Transverse colon (tissue), 4 donors: ENCODE measurements around the gene FTL. TPM values are rescaled to one million over a fixed set of nuclear protein-coding genes. Genes with fewer than 3 reads are reported as not detected.
A peak's percentile ranks its signal among the peaks of the same experiment; 100 is the strongest.
"Not testable (repeated sequence)": the region's sequence is repeated elsewhere in the genome, so short reads cannot be mapped to it uniquely, and the experiment has no call there.

Experiments used
- DNase-seq: peaks from one replicate; pipeline ENCODE4 v3.0.0-alpha.2; 2019
- H3K27ac ChIP-seq, 4 donors: fragments of 200-600 bp; sonication (generic); 2 replicates each; pipeline ENCODE4 v1.5.1; 2016 to 2018; ENCODE audit warnings: inconsistent platforms in 4 of 4
- H3K27me3 ChIP-seq: fragments of 200-600 bp; sonication (generic); 2 replicates; pipeline ENCODE4 v1.5.1; 2017; ENCODE audit warnings: inconsistent platforms
- H3K36me3 ChIP-seq, 4 donors: fragments of 200-600 bp; sonication (generic); 2 replicates each; pipeline ENCODE4 v1.5.1; 2017 to 2019; ENCODE audit warnings: inconsistent platforms in 4 of 4
- H3K4me1 ChIP-seq, 4 donors: fragments of 200-600 bp; sonication (generic); 2 replicates each; pipeline ENCODE4 v1.5.1; 2017 to 2020; ENCODE audit warnings: inconsistent platforms in 4 of 4
- H3K4me3 ChIP-seq, 4 donors: fragments of 200-600 bp; sonication (generic); 1 replicate in 1 of 4; 2 replicates in 3 of 4; pipeline versions ENCODE4 v1.5.1 to v1.6.1; 2017 to 2019; ENCODE audit warnings: inconsistent platforms in 4 of 4
- H3K9me3 ChIP-seq, 2 donors: fragments of 200-600 bp; sonication (generic); 2 replicates each; pipeline ENCODE4 v1.5.1; 2017 to 2019; ENCODE audit warnings: inconsistent platforms in 2 of 2
- CTCF ChIP-seq, 5 experiments: fragments of 200-600 bp in 3 of 5; fragments of 450-650 bp in 2 of 5; sonication (generic) in 3 of 5; IDR thresholded peaks; 1 replicate in 2 of 5; 2 replicates in 3 of 5; pipeline ENCODE4 v1.5.1; 2016 to 2017; ENCODE audit warnings: antibody characterized with exemption in 5 of 5, inconsistent platforms in 3 of 5, mild to moderate bottlenecking in 2 of 5, moderate library complexity in 1 of 5
- EP300 ChIP-seq: sonication (generic); formaldehyde crosslinking; IDR thresholded peaks from one replicate; pipeline ENCODE4 v1.6.1; 2017; ENCODE audit warnings: antibody characterized with exemption, low read depth
- POLR2A ChIP-seq: fragments of 450-650 bp; IDR thresholded peaks from one replicate; pipeline ENCODE4 v1.6.1; 2016; ENCODE audit warnings: antibody characterized with exemption, mild to moderate bottlenecking, moderate library complexity
- POLR2AphosphoS5 ChIP-seq, 3 donors: sonication (generic); formaldehyde crosslinking; IDR thresholded peaks; one replicate each; pipeline ENCODE4 v1.6.1; 2016; ENCODE audit warnings: antibody characterized with exemption in 3 of 3
- WGBS, 2 donors: methylation state at CpG; one replicate each; pipeline ENCODE4 v1.1.5; 2018; ENCODE audit warnings: low coverage in 1 of 2; 5-methylcytosine and 5-hydroxymethylcytosine counted together
- in situ Hi-C, 4 donors: fragments of 200-750 bp; cut with MboI; loops; one replicate each; pipeline versions ENCODE4 v1.15.0 to v1.15.1; 2017; ENCODE audit warnings: low sequenced_read_pairs in 3 of 4, low pct_ligation_motif_present in 1 of 4, low pct_unique_long_range_greater_than_20kb in 1 of 4
- intact Hi-C: fragments of 100-400 bp; cut with DNase I; formaldehyde crosslinking; loops from one replicate; pipeline ENCODE4 v1.15.1; 2023; ENCODE audit warnings: low total_unique reads
- total RNA-seq, 4 donors: library from RNA; depleted of rRNA; stranded (reverse); fragments of >200 nt; gene quantifications; one replicate each; pipeline ENCODE4 v1.1.0, GENCODE V29; 2016

Gene FTL
- total RNA-seq, 4 donors from 2014 or later, result 3,057 to 3,935 (median 3,837) TPM

- H3K4me3 ChIP-seq, result no peak overlapping the region
- WGBS, 2 donors, result 19 to 20% methylated on average over 4 to 10 of the region's 10 CpGs
- intact Hi-C loops, result no loop called here
- H3K9me3 ChIP-seq, result no peaks in the 10 kb centered on the region
- H3K36me3 ChIP-seq, result no peaks in the 10 kb centered on the region
- peaks cover 3% of the 10 kb centered on the region for H3K27me3 ChIP-seq
- peak overlapping the region in 1 of 4 donors; percentile 21 for H3K27ac ChIP-seq
- peak in 2 of 3 donors; percentile 41 to 51 for TF ChIP-seq POLR2AphosphoS5 (IDR thresholded peaks at IDR 0.05)
- no peak for TF ChIP-seq EP300
- H3K4me1 ChIP-seq, result peaks cover 0 to 6% (median 3%) of the 10 kb centered on the region in 4 donors
- in situ Hi-C loops, result no loop called here
- DNase-seq, result peak; percentile 23
Measured at GRCh38 chr19:48926909-48927308, 38.2 kb upstream of the FTL start.

- WGBS, 2 donors, result 52 to 71% methylated on average over 12 to 17 of the region's 17 CpGs
- peaks cover 11% of the 10 kb centered on the region for H3K27me3 ChIP-seq
- H3K9me3 ChIP-seq, in situ Hi-C loops, intact Hi-C loops, H3K36me3 ChIP-seq, H3K4me1 ChIP-seq, DNase-seq, H3K4me3 ChIP-seq, H3K27ac ChIP-seq: not testable (repeated sequence)
Measured at GRCh38 chr19:48927692-48928091, 37.4 kb upstream of the FTL start.

- Histone ChIP-seq H3K27ac (no peak overlapping the region), H3K4me3 (no peak overlapping the region), H3K9me3 (no peaks in the 10 kb centered on the region), H3K27me3 (peaks cover 14% of the 10 kb centered on the region), H3K36me3 (no peaks in the 10 kb centered on the region), H3K4me1 (peaks cover 0 to 12% (median 4%) of the 10 kb centered on the region in 4 donors)
- no peak for TF ChIP-seq POLR2A
- TF ChIP-seq EP300, result no peak
- TF ChIP-seq CTCF (IDR thresholded peaks at IDR 0.05), result no peak
- no peak for TF ChIP-seq POLR2AphosphoS5 (IDR thresholded peaks at IDR 0.05)
- in situ Hi-C loops (no loop called here), intact Hi-C loops (no loop called here)
- DNase-seq, result no peak
- WGBS, 2 donors, result 47 to 59% methylated on average over 11 to 15 of the region's 15 CpGs
Measured at GRCh38 chr19:48928164-48929025, 36.7 kb upstream of the FTL start.

GRCh38 chr19:48933382-48933932, 31.7 kb upstream of the FTL start, which contains the start of gene DHDH:
Gene DHDH, plus strand, starts transcription at chr19:48933699. Its CDS starts 23 bp downstream, at chr19:48933722.
- no peaks in the 10 kb centered on the region for H3K36me3 ChIP-seq
- intact Hi-C loops, result no loop called here
- H3K4me1 ChIP-seq, result peaks cover 3 to 16% (median 6%) of the 10 kb centered on the region in 4 donors
- TF ChIP-seq POLR2A, result no peak
- no peak for TF ChIP-seq EP300
- TF ChIP-seq CTCF (IDR thresholded peaks at IDR 0.05), result no peak
- peak in 1 of 3 donors; percentile 24 for TF ChIP-seq POLR2AphosphoS5 (IDR thresholded peaks at IDR 0.05)
- WGBS, 2 donors, result 0 to 1% methylated on average over 1 to 43 of the region's 43 CpGs
- H3K4me3 ChIP-seq, result peak within 1 kb of the TSS in 3 of 4 donors; percentile 17 to 55 (median 26)
- in situ Hi-C loops, result no loop called here
- H3K9me3 ChIP-seq, result no peaks in the 10 kb centered on the region
- peak; percentile 91 for DNase-seq
- H3K27me3 ChIP-seq, result peaks cover 14% of the 10 kb centered on the region
- H3K27ac ChIP-seq, result no peak within 1 kb of the TSS

- Histone ChIP-seq H3K4me1 (peaks cover 3 to 16% (median 6%) of the 10 kb centered on the region in 4 donors), H3K27ac (no peak overlapping the region), H3K9me3 (no peaks in the 10 kb centered on the region), H3K27me3 (peaks cover 14% of the 10 kb centered on the region), H3K4me3 (no peak overlapping the region), H3K36me3 (no peaks in the 10 kb centered on the region)
- intact Hi-C loops, result no loop called here
- 85% methylated on average over 19 of the region's 19 CpGs; no CpG with 5 or more reads in 1 of the 2 donors for WGBS, 2 donors
- TF ChIP-seq POLR2AphosphoS5 (IDR thresholded peaks at IDR 0.05) (no peak), EP300 (no peak), POLR2A (no peak), CTCF (IDR thresholded peaks at IDR 0.05) (no peak)
- DNase-seq, result no peak
- in situ Hi-C loops, result no loop called here
Measured at GRCh38 chr19:48934837-48935236, 30.3 kb upstream of the FTL start.
